ENCODE data around the gene ASIC4.

DNA sequence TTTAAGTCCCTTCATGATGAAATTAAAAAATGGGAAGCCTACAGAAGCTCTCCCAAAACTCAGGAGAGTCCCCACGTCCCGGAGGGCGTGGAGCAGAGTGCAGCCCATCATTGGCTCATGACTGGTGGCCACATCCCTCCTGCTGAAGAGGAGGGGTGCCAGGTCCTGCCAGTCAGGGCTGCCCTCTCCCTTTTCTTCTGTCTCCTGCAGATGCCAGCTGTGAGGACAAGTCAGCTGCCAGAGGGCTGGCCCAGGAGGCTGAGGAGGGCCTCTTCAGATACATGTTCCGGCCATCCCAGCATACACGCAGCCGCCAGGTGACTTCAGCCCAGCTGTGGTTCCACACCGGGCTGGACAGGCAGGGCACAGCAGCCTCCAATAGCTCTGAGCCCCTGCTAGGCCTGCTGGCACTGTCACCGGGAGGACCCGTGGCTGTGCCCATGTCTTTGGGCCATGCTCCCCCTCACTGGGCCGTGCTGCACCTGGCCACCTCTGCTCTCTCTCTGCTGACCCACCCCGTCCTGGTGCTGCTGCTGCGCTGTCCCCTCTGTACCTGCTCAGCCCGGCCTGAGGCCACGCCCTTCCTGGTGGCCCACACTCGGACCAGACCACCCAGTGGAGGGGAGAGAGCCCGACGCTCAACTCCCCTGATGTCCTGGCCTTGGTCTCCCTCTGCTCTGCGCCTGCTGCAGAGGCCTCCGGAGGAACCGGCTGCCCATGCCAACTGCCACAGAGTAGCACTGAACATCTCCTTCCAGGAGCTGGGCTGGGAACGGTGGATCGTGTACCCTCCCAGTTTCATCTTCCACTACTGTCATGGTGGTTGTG lies 60.4 kb downstream of the ASIC4 start:
- TF ChIP-seq, protein P1, sequence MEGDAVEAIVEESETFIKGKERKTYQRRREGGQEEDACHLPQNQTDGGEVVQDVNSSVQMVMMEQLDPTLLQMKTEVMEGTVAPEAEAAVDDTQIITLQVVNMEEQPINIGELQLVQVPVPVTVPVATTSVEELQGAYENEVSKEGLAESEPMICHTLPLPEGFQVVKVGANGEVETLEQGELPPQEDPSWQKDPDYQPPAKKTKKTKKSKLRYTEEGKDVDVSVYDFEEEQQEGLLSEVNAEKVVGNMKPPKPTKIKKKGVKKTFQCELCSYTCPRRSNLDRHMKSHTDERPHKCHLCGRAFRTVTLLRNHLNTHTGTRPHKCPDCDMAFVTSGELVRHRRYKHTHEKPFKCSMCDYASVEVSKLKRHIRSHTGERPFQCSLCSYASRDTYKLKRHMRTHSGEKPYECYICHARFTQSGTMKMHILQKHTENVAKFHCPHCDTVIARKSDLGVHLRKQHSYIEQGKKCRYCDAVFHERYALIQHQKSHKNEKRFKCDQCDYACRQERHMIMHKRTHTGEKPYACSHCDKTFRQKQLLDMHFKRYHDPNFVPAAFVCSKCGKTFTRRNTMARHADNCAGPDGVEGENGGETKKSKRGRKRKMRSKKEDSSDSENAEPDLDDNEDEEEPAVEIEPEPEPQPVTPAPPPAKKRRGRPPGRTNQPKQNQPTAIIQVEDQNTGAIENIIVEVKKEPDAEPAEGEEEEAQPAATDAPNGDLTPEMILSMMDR (conservative IDR thresholded peaks at IDR 0.05; ENCODE audit: low read depth, low read length): no peak
- no peak for TF ChIP-seq EZH2 (IDR thresholded peaks at IDR 0.05; ENCODE audit: low read length, unreplicated experiment)

Data from PC-3 (cell line).